Gastroesophageal sphincter (tissue), 4 donors: ENCODE measurements around the gene NCK2. TPM values are rescaled to one million over a fixed set of nuclear protein-coding genes. Genes with fewer than 3 reads are reported as not detected.

Experiments used
- ATAC-seq: fragments of 150-250 bp; one replicate; pipeline ENCODE4 v1.9.1; 2016; ENCODE audit warnings: mild to moderate bottlenecking, moderate library complexity
- H3K27ac ChIP-seq, 4 donors: fragments of 200-600 bp; sonication (generic) in 3 of 4; 1 replicate in 3 of 4; 2 replicates in 1 of 4; pipeline ENCODE4 v1.5.1; 2016 to 2019
- H3K27me3 ChIP-seq: fragments of 200-600 bp; sonication (generic); one replicate; pipeline ENCODE4 v1.5.1; 2019
- H3K36me3 ChIP-seq, 2 donors: fragments of 200-600 bp; sonication (generic); one replicate each; pipeline ENCODE4 v1.5.1; 2019; ENCODE audit warnings: control low read depth in 1 of 2
- H3K4me1 ChIP-seq, 3 donors: fragments of 200-600 bp; sonication (generic); 1 replicate in 2 of 3; 2 replicates in 1 of 3; pipeline ENCODE4 v1.5.1; 2016 to 2019; ENCODE audit warnings: control low read depth in 2 of 3
- H3K4me3 ChIP-seq, 2 donors: fragments of 200-600 bp; sonication (generic); one replicate each; pipeline ENCODE4 v1.5.1; 2019; ENCODE audit warnings: mild to moderate bottlenecking in 1 of 2, moderate library complexity in 1 of 2
- H3K9me3 ChIP-seq, 3 donors: fragments of 200-600 bp; sonication (generic); one replicate each; pipeline ENCODE4 v1.5.1; 2017 to 2019; ENCODE audit warnings: control low read depth in 2 of 3
- CTCF ChIP-seq, 4 experiments: fragments of 200-600 bp in 2 of 4; fragments of 450-650 bp in 2 of 4; sonication (generic) in 1 of 4; IDR thresholded peaks; one replicate each; pipeline ENCODE4 v1.5.1; 2017 to 2019; ENCODE audit warnings: antibody characterized with exemption in 4 of 4, mild to moderate bottlenecking in 2 of 4, moderate library complexity in 2 of 4
- EP300 ChIP-seq: sonication (generic); formaldehyde crosslinking; IDR thresholded peaks from one replicate; pipeline ENCODE4 v1.6.1; 2017; ENCODE audit warnings: antibody characterized with exemption, mild to moderate bottlenecking
- POLR2A ChIP-seq, 2 donors: fragments of 450-650 bp; IDR thresholded peaks; one replicate each; pipeline ENCODE4 v1.6.1; 2017; ENCODE audit warnings: antibody characterized with exemption in 2 of 2, mild to moderate bottlenecking in 2 of 2, moderate library complexity in 1 of 2
- POLR2AphosphoS5 ChIP-seq: sonication (generic); formaldehyde crosslinking; IDR thresholded peaks from one replicate; pipeline ENCODE4 v1.6.1; 2017; ENCODE audit warnings: antibody characterized with exemption
- WGBS, 2 donors: methylation state at CpG; one replicate each; pipeline ENCODE4 v1.1.5; 2018; ENCODE audit warnings: low coverage in 1 of 2; 5-methylcytosine and 5-hydroxymethylcytosine counted together
- total RNA-seq, 4 donors: library from RNA; depleted of rRNA; stranded (reverse); fragments of >200 nt; gene quantifications; one replicate each; pipeline ENCODE4 v1.1.0, GENCODE V29; 2016

Gene NCK2
- total RNA-seq, 4 donors from 2014 or later: 63.0 to 131 (median 89.5) TPM

GRCh38 chr2:105933906-105934305 is 189.2 kb downstream of the NCK2 start:
- peaks cover 0 to under 1% (median 0%) of the 10 kb centered on the region in 3 donors for H3K9me3 ChIP-seq
- no peak for ATAC-seq
- H3K36me3 ChIP-seq: no peaks in the 10 kb centered on the region
- H3K27me3 ChIP-seq: no peaks in the 10 kb centered on the region
- TF ChIP-seq EP300 (no peak), POLR2A (IDR thresholded peaks at IDR 0.05) (no peak), POLR2AphosphoS5 (no peak), CTCF (IDR thresholded peaks at IDR 0.05) (no peak)
- peaks cover 0 to 38% (median 13%) of the 10 kb centered on the region in 3 donors for H3K4me1 ChIP-seq
- WGBS, 2 donors: 88% methylated on average over 4 of the region's 4 CpGs; no CpG with 5 or more reads in 1 of the 2 donors
- peak overlapping the region in 3 of 4 donors; percentile 6 to 42 (median 12) for H3K27ac ChIP-seq
- H3K4me3 ChIP-seq: no peak overlapping the region

- WGBS, 2 donors: 5 to 14% methylated on average over 4 to 6 of the region's 7 CpGs
- no peak for ATAC-seq
- Histone ChIP-seq H3K4me3 (no peak overlapping the region), H3K9me3 (peaks cover 0 to 6% (median 0%) of the 10 kb centered on the region in 3 donors), H3K27me3 (no peaks in the 10 kb centered on the region), H3K36me3 (no peaks in the 10 kb centered on the region), H3K27ac (peak overlapping the region in 3 of 4 donors; percentile 6 to 42 (median 12)), H3K4me1 (peaks cover 0 to 32% (median 13%) of the 10 kb centered on the region in 3 donors)
- TF ChIP-seq EP300 (no peak), POLR2AphosphoS5 (no peak), CTCF (IDR thresholded peaks at IDR 0.05) (no peak), POLR2A (IDR thresholded peaks at IDR 0.05) (no peak)
These were observed 189.8 kb downstream of the NCK2 start for GRCh38 chr2:105934467-105934866.

- Histone ChIP-seq H3K36me3 (no peaks in the 10 kb centered on the region), H3K27ac (peak overlapping the region in 1 of 4 donors; percentile 42), H3K27me3 (no peaks in the 10 kb centered on the region), H3K4me1 (peaks cover 0 to 26% (median 13%) of the 10 kb centered on the region in 3 donors), H3K4me3 (no peak overlapping the region), H3K9me3 (peaks cover 0 to 9% (median 0%) of the 10 kb centered on the region in 3 donors)
- no peak for TF ChIP-seq CTCF (IDR thresholded peaks at IDR 0.05)
- TF ChIP-seq EP300: no peak
- TF ChIP-seq POLR2AphosphoS5: no peak
- no peak for TF ChIP-seq POLR2A (IDR thresholded peaks at IDR 0.05)
- 64 to 67% methylated on average over 2 to 3 of the region's 3 CpGs for WGBS, 2 donors
- no peak for ATAC-seq
These were observed 190.4 kb downstream of the NCK2 start for GRCh38 chr2:105935063-105935462.

GRCh38 chr2:105936954-105937353 is 192.2 kb downstream of the NCK2 start:
- WGBS, 2 donors: 97 to 100% methylated on average over 3 to 6 of the region's 6 CpGs
- TF ChIP-seq CTCF (IDR thresholded peaks at IDR 0.05): no peak
- no peak for TF ChIP-seq POLR2A (IDR thresholded peaks at IDR 0.05)
- no peak for TF ChIP-seq EP300
- TF ChIP-seq POLR2AphosphoS5: no peak
- Histone ChIP-seq H3K4me3 (no peak overlapping the region), H3K27ac (no peak overlapping the region), H3K9me3 (peaks cover 0 to 9% (median 0%) of the 10 kb centered on the region in 3 donors), H3K4me1 (peaks cover 0 to 22% (median 13%) of the 10 kb centered on the region in 3 donors), H3K36me3 (no peaks in the 10 kb centered on the region), H3K27me3 (no peaks in the 10 kb centered on the region)
- ATAC-seq: no peak

- TF ChIP-seq POLR2AphosphoS5 (no peak), EP300 (no peak), POLR2A (IDR thresholded peaks at IDR 0.05) (no peak), CTCF (IDR thresholded peaks at IDR 0.05) (no peak)
- Histone ChIP-seq H3K27ac (no peak overlapping the region), H3K36me3 (no peaks in the 10 kb centered on the region), H3K4me3 (no peak overlapping the region), H3K9me3 (peaks cover 0 to 9% (median 0%) of the 10 kb centered on the region in 3 donors), H3K4me1 (peaks cover 0 to 22% (median 13%) of the 10 kb centered on the region in 3 donors), H3K27me3 (no peaks in the 10 kb centered on the region)
- no peak for ATAC-seq
- 82 to 92% methylated on average over 2 to 4 of the region's 6 CpGs for WGBS, 2 donors
These were observed 192.9 kb downstream of the NCK2 start for GRCh38 chr2:105937498-105938097.
